GM19025 (cell line): ENCODE data around the gene ABCA4.

ENCODE experiments used
- ATAC-seq: cut with Tn5 transposase; IDR thresholded peaks from one replicate; pipeline ENCODE4 v1.9.1; 2021; ENCODE audit warnings: mild to moderate bottlenecking, low read depth, moderate library complexity; ENCODE audit not compliant: unreplicated experiment

Gene ABCA4

DNA sequence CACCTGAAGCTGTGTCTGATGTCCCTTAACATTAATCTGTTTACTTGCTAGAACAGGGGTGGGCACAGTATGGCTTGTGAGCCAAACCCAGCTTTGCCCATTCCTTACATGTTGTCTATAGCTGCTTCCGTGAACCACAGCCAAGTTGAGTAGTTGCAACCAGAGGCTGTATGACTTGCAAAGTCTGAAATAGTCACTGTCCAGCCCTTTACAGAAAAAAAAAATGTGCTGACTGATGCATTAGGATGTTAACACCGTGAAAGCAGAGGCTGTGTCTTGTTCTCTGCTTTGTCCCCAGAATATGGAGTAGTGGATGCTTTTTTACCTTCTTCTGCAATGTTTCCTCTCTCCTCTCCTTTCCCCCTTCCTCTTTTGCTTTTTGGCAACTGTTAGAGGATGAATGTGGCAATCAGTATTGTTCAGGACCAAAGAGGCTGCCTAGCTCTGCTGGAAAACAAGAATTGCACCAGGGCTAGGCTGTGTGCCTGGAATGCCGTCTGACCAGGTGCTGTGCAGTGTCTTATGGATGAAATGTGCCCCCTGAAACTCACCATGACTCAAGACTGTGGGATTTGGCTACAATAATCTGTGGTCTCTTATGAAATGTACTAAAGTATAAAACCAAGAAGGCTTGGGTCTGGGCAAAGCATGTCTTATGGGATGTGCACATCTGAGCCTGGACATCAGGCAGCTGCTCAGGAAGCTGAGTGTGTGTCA, 132.2 kb downstream of the ABCA4 start:
- no peak for ATAC-seq

DNA sequence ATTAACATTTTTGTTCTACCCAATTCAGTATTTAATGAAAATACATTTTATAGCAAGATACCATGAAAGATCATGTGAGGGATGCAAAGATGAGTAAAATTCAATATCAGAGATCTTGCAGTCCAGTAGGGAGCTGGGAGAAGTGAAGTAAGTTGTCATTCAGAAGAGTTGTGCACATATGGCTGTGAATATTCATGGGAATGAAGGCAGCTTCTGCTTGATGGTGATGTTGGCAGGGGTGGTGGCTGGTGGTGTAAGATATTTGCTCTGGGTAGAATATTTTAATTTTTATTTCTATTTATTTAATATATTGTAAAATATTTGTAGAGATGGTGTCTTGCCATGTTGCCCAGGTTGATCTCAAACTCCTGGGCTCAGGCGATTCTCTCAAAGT, 139.7 kb downstream of the ABCA4 start:
- no peak for ATAC-seq

DNA sequence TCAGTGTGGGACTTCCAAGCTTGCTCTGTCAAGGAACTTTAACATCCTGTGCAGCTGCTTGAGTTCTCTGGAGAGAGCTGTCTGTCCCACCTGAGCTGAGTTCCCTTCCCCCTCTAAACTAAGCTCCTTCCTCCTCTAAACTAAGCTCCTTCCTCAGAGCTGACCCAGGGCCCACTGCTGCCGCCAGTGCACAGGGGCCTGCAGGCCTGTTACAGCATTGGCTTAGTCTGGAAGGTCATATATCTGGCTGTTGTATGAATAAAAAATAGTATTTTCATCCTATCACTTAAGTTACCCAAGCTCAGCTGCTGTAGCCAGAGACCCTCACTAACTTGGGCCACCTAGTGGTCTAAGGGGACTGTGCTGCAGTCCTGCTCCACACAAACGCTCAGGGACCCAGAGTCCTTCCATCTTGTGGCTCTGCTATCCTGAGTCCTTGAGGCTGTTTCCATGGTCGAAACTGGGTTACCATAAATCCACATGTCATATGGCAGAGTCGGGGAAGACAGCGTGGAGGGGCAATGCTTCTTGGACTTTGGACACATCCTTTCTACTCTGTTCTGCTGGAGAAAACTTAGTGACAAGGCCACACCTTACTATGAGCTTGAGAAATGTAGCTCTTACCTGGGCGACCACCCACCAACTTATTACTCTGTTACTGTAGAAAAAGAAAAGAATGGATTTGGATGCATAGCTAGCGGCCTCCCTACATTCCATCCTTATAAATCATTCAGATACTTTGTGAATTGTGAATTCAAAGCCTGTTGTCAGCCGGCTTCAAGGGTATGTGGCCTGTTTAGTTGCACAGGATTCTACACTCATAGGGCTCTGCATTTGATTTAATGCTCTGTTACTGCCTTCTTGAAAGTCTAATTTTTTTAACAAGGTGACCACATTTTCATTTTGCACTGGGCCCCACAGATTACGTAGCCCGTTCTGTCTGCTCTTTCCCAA, 140.4 kb downstream of the ABCA4 start:
- no peak for ATAC-seq

DNA sequence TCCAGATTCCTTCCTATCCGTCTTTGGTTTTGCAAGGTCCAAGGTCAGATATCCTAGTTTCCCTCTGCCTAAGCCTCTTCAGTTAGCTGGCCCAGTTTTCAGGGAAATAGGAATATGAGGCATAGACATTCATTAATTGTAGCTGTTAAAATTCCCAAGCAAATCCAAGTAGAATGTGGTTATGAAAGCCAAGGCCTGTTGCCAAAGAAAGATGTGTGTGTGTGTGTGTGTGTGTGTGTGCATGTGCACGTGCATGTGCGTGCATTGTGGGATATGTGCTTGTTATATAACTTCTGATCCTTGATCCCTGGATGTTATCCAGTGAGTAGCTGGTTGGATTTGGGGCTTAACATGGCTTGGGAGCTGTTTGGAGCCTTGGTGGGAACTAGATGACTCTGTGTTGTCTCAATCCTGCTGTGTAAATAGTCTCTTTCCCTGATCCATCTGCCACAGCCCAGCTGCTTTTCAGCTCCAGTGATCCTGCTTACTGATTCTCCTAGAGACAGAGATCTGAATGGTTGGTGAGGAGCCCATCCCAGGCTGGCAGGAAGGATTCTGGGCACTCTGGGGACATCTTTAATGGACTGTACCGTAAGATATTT, 141.1 kb downstream of the ABCA4 start:
- ATAC-seq, result no peak

DNA sequence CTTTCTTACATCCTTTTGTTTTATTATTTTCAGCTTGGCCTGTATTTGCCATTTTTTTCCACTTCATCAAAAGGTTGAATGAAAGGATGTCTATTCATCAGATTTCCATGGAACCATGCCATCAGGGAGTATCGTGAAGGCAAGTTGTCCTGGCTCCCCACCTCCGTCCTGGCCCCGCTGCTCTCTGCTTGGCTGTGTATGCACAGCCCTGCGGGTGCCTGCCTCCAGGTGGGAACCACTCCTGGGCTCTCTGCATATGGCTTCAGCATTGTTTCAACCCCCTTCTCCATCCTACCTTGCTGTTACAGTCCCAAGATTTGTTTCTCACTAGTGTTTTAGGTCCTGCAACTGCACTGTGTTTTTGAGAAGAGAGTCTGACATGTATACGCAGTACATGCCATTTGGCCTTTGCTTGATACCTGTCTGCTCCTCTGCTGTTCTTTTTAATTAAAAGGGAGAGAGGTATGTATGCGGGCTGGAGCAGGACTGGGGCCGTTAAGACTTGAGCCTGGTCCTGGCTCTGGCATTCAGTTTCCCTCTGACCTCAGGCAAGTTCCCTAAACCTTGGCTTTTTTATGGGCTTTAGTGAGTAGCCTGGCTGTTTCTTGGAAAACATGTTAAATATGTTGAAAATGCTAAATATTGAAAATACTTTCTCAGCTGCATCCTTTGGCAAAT, 141.8 kb downstream of the ABCA4 start:
- no peak for ATAC-seq

DNA sequence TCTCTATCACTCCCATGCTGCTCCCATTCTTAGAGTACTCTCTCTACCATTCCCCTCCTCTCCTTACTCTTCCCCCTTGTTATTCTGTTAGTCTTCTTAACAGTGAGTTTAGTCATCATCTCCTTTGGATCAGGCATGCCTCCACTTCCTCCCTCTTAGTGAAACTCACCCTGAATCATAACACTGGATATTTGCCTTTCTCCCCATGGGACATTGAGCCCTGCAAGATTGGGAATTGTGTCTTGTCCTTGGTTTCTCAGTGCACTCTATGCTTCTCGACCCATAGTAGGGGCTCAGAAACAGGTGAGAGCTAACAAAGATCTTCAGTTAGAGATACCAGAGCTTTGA, 143.4 kb downstream of the ABCA4 start:
- ATAC-seq, result no peak

DNA sequence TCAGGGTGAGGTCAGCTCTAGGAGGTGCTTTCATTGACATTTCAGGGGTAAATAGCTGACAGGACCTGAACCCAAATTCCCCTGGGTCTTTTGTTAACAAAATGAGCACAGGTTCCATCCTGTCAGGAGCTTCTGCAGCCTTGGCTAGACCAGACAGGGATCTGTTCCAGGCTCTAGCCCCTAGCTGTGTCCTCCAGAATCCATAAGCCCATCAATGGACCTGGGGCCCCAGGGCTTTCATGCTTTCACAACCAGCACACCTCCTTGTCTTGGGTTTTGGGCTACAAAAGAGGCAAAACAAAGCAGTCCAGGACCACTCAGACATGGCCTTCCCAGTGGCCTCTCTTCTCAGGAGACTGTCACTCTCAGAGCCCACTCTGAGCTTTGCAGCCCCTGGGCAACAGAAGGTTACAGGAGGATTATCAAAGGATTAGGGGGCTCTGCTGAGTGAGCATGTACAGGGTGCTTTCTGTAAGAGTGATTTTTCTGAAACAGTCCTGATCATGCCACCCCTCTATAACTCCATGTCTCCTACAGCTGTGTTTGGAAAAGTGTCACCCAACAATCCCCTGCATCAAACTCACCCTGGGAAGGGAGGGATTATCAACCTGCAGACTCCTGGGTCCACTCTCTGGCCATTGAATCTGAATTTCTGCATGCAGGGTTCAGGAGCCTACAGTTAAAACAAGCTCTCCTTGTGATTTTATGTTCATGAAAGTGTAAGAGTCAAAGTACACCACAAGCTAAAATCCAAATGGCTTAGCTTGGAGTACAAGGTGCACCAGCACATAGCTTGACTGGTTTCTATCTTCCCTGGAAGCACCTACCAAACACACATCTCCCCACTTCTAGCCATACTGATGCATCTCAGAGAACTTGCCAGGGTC, 144.0 kb downstream of the ABCA4 start:
- no peak for ATAC-seq

DNA sequence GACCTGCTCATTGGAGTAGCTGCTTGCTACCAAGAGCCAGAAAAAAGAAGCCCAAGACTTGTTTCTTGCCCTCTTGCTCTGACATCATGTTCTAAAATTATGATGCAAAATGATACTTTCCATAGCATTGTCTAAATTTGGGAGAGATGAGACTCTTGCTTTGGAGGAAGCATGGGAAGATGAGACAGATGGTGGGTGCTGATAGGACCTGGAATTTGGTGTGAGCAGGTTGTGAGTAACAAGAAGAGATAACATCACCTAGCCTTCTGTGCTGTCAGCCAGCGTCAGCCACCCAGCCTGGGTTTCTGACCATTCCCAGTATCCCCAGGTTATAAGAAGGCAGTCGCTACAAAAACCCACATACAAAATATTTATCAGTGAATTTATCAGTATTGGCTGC, 144.7 kb downstream of the ABCA4 start:
- ATAC-seq, result no peak

DNA sequence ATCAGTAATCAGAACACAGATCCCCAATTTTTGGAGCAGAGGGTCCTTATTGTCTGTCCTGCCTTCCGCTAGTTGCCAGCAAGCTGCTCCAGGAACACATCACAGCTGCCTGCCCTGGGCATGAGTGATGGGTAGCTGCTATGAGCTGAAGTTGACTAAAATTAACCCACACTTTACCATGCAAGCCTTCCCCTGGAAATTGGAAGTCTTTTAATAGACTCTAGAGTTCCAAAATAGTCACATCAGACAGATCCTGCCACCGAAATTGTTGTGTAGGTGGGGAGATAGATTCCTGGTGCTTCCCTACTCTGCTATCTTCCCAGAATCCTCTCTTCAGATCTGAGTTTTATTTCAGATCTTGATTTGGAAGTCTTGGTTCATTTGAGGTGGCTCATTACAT, 148.6 kb downstream of the ABCA4 start:
- no peak for ATAC-seq

DNA sequence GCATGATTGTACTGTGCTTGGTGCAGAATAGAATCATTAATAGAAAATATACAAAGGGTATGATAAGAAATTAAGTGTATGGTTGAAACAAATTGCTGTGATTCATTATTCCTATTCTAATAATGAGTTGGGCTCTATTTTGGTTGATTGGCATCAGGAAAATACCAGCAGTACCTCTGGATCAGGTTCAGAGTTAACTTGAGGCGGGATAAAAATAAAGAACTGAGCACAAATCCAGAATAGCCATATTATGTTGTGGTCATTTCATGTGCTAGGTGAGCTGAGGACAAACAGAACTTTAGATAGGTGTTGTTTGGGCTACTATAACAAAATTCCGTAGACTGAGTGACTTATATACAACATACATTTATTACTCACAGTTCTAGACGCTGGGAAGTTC, 151.1 kb downstream of the ABCA4 start:
- ATAC-seq, result no peak

DNA sequence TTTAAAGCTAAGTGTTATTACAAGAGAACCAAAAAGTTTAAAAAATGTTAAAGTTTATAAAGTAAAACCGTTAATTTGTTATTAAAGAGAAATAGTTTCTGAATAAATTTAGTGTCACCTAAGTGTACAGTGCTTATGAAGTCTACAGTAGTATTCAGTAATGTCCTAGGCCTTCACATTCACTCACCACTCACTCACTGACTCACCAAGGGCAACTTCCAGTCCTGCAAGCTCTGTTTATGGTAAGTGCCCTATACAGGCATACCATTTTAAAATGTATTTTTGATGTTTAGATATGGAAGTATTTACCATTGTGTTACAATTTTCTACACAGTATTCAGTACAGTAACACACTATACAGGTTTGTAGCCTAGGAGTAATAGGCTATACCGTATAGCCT, 151.6 kb downstream of the ABCA4 start:
- no peak for ATAC-seq

DNA sequence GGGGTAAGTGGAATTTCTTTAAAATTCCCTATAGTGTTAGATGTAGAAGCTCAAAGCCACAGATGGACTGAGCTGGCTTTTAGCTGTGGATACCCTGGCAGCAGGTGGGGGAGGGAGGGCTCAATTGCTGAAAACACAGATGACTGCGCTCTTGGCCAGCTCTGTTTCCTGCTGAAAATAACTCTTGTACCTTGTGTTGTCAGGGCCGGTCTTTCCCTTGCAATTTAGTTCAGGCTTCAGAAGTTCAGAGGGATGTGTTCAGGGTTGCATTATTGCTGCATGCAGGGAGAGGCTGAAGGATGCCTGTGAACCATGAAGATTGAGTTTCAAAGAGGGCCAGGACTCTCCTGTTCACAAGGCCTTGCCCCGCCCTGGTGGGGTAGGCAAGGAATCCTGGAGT, 153.6 kb downstream of the ABCA4 start:
- no peak for ATAC-seq

DNA sequence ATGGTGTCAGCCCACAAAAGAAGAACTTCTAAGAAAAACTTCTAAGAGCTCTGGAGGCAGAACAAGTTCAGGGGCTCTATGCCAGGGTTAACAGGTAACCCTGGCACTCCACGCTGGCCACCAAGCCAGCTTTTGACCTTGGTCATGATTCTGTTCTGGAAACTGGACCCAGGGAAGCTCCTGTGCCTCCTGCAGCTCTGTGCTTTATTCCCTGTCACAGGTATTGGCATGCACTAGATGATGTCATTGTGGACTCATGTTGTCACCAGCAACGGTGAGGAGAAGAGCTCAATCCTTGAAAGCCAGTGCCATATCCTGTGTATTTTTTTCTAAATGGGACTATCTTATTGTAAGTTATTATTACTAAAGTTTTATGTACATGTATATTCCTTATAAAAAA, 155.1 kb downstream of the ABCA4 start:
- ATAC-seq, result no peak

DNA sequence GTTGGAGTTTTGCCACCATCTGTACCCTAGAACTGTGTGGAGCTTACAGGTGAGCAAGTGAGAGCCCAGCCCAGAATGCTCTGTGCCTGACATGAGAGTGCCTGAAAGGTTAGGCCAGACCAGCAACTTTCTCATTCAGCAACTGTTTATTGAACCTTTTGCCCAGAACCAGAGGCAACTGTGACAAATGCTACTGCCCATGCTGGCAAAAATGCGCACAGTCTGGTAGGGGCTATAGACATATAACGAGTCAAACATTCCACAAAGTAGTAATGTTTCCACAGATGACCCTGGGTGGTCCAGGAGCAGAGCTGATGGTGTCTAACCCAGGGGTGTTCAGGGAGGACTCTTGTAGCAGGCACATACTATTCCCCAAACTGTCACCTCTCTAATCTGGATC, 155.7 kb downstream of the ABCA4 start:
- no peak for ATAC-seq

DNA sequence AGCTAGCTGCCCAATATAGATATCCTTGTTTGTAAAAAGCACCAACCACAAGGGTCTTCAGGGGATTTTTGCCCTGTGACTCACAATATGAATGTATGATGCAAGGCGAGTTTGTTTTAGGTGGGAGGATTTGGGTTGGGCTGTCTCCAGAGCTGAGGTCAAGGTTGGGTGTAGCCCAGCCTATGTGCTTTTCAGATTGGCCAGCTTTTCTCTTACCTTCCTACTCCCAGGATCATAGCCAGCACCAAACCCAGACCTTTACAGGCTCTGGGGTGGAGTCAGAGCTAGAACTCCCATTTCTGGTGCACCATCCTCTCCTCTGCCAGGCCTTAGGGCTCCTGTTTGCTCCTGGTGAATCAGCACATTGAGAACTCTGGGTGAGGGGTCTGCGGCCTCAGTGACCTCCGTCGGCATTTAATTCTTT, 156.2 kb downstream of the ABCA4 start:
- ATAC-seq, result no peak

DNA sequence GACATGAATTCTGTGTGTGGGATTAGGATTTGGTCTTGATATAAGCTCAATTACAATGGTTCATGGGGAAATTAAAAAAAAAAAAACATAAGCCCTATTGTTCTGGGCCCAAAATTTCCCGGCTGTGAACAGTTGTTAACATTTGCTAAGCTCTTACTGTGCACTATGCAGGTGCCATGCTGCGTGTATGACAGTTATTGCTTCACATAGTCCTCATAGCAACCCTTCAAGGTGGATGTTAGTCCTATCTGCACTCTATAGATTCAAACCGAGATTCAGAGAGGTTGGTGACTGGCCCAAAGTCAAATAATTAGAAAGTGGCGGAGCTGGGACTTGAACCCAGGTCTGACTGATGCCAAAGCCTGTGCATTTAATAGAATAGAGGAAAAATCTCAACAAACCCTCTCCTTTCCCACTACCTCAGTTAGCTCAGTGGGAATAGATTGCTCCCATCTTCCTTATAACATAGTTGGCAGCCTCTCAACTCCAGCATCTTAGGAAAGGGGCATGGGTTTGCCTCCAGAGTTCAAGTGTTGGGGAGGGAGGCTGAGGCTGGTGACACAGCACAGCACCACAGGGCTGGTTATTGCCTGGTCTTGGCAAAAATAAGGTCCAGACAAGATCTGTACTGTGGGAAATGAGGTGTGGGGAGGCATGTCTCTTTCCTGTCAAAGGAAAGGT, 156.7 kb downstream of the ABCA4 start:
- no peak for ATAC-seq

DNA sequence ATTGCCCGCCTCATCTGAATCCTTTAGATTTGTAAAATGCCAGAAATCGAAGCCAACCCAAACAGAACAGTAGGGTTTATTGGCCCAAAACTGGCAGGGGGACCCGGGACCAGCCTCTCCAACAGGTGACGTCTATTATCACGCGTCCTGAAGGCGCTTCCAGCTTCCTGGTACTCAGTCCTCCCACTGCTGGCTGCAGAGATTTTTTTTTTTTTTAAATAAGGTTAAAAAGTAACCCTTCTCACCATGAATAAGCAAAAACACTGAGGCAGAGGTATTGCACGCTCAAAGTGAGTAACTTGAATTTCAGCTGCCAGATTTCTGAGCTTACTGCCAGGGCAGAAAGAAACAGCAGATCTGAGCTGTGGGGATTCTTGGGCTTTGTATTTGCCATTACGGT, 157.4 kb downstream of the ABCA4 start:
- no peak for ATAC-seq

DNA sequence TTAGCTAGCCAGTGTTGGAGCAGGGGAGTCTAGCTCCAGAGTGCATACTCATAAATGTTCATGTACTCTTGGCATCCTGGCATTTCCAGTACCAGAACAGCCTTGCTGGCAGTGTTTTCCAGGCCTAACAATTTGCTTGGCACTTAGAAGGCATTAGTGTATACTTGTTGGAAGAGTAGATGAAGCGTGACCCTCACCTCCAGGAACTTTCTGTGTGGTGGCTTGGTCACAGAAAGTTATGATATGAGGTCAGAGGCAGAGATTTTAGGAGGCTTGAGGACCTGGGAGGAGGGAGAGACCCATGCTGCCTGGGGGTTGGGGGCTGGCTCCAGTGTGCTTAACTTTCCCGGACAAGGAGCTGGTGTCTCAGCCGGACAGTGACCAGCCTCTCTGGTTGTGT, 159.0 kb downstream of the ABCA4 start:
- ATAC-seq, result no peak

DNA sequence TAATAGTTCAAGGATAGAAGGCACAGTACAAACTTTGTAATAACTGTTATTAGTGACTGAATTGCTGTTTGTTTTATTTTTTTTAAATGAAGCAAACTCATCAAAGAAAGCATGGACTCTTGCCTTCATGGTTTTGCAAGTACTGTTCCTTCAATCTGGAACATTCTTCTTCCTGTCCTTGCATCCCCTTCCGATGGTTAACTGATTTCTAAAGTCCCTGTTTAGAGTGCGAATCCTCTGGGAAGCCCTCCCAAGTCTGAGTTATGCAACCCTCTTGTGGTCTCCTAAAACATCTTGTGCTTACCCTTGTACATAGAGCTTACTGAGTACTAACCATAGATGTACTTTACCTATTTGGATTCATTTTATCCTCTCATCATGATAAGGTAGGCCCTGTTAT, 159.5 kb downstream of the ABCA4 start:
- no peak for ATAC-seq
